Chondrocyte (in vitro differentiated cells): ENCODE results near the gene KIAA0319L. TPM values are rescaled to one million over a fixed set of nuclear protein-coding genes. Genes with fewer than 3 reads are reported as not detected.

ENCODE experiments used
- DNase-seq: peaks from one replicate; pipeline ENCODE4 v3.0.0; 2021; ENCODE audit warnings: mixed read lengths, low spot score
- H3K27ac Mint-ChIP-seq: one replicate; pipeline ENCODE4 v1.8.0; 2021; ENCODE audit warnings: mild to moderate bottlenecking, moderate library complexity, mixed read lengths; ENCODE audit not compliant: unreplicated experiment
- H3K27me3 Mint-ChIP-seq: 2 replicates; pipeline ENCODE4 v1.8.0; 2021; ENCODE audit warnings: low read depth, mixed read lengths
- H3K36me3 Mint-ChIP-seq: 2 replicates; pipeline ENCODE4 v1.8.0; 2021; ENCODE audit warnings: low read depth, mixed read lengths
- H3K4me1 Mint-ChIP-seq: 2 replicates; pipeline ENCODE4 v1.8.0; 2021; ENCODE audit warnings: low read depth, mild to moderate bottlenecking, mixed read lengths
- H3K4me3 Mint-ChIP-seq: one replicate; pipeline ENCODE4 v1.8.0; 2021; ENCODE audit warnings: mild to moderate bottlenecking, moderate library complexity, mixed read lengths; ENCODE audit not compliant: unreplicated experiment
- H3K9me3 Mint-ChIP-seq: 2 replicates; pipeline ENCODE4 v1.8.0; 2021; ENCODE audit warnings: low read depth, mixed read lengths
- total RNA-seq: library from RNA; stranded (reverse); gene quantifications from 3 replicates; pipeline ENCODE4 v1.2.1, GENCODE V29; 2021
- TF ChIP-seq, protein P1 (sequence below): fragments of 200-600 bp; sonication (generic); IDR thresholded peaks from 2 replicates; pipeline ENCODE4 v1.5.0; 2021; ENCODE audit warnings: antibody characterized with exemption, mild to moderate bottlenecking, moderate library complexity

The KIAA0319L gene
- total RNA-seq, 1 donor from 2014 or later = 28.7 TPM

DNA sequence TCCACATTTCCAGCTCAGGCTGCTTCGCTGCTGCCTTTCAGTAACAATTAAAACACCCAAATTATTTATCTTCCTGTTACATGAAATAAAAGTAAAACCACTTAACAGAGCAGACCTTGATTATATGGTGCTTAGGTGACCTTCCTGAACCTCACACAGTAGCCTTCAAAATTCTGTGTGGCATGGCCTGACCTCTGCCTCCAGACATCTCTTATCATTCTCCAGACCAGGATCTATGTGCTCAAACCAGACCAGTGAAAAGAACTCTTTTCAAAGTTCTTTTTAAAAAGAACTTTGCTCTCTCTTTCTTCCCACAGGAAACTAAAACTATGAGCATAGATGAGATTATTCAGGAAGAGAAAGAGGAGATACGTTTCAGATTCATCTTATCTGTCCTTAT is 37.8 kb downstream of the KIAA0319L start:
- TF ChIP-seq, protein P1, sequence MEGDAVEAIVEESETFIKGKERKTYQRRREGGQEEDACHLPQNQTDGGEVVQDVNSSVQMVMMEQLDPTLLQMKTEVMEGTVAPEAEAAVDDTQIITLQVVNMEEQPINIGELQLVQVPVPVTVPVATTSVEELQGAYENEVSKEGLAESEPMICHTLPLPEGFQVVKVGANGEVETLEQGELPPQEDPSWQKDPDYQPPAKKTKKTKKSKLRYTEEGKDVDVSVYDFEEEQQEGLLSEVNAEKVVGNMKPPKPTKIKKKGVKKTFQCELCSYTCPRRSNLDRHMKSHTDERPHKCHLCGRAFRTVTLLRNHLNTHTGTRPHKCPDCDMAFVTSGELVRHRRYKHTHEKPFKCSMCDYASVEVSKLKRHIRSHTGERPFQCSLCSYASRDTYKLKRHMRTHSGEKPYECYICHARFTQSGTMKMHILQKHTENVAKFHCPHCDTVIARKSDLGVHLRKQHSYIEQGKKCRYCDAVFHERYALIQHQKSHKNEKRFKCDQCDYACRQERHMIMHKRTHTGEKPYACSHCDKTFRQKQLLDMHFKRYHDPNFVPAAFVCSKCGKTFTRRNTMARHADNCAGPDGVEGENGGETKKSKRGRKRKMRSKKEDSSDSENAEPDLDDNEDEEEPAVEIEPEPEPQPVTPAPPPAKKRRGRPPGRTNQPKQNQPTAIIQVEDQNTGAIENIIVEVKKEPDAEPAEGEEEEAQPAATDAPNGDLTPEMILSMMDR = no peak
- Mint-ChIP-seq H3K4me3 (no peak overlapping the region), H3K27ac (no peak overlapping the region), H3K27me3 (no peaks in the 10 kb centered on the region), H3K4me1 (no peaks in the 10 kb centered on the region), H3K36me3 (peaks cover 18% of the 10 kb centered on the region), H3K9me3 (peaks cover 30% of the 10 kb centered on the region)
- no peak for DNase-seq

DNA sequence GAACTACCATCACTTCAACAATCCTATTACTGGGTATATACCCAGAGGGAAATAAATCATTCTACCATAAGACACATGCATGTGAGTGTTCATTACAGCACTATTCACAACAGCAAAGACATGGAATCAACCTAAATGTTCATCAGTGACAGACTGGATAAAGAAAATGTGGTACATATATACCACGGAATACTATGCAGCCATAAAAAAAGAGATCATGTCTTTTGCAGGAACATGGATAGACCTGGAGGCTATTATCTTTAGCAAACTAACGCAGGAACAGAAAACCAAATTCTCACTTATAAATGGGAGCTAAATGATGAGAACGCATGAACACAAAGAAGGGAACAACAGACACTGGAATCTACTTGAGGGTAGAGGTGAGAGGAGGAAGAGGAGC is 39.0 kb downstream of the KIAA0319L start:
- Mint-ChIP-seq H3K4me3 (no peak overlapping the region), H3K4me1 (no peaks in the 10 kb centered on the region), H3K27ac (no peak overlapping the region), H3K9me3 (peaks cover 32% of the 10 kb centered on the region), H3K36me3 (peaks cover 16% of the 10 kb centered on the region), H3K27me3 (no peaks in the 10 kb centered on the region)
- DNase-seq = no peak
- TF ChIP-seq, protein P1 = no peak

DNA sequence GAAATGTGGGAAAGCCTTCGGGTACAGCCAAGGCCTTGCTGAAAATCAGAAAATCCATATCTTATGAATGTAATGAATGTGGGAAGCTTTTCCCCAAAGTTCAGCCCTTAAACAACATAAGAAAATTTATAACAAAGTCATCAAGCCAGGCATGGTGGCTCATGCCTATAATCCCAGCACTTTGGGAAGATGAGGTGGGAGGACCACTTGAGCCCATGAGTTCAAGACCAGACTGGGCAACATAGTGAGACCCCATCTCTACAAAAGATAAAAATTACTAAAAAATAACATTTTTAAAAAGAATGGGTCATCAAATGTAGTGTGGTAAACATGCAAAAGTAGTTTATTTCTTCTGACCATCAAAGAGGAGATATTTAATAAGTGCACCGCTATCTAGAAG is 45.9 kb downstream of the KIAA0319L start:
- Mint-ChIP-seq H3K4me3 (no peak overlapping the region), H3K4me1 (peaks cover 10% of the 10 kb centered on the region), H3K27me3 (no peaks in the 10 kb centered on the region), H3K27ac (no peak overlapping the region), H3K36me3 (peaks cover 11% of the 10 kb centered on the region), H3K9me3 (peaks cover 17% of the 10 kb centered on the region)
- no peak for DNase-seq
- TF ChIP-seq, protein P1 = no peak

DNA sequence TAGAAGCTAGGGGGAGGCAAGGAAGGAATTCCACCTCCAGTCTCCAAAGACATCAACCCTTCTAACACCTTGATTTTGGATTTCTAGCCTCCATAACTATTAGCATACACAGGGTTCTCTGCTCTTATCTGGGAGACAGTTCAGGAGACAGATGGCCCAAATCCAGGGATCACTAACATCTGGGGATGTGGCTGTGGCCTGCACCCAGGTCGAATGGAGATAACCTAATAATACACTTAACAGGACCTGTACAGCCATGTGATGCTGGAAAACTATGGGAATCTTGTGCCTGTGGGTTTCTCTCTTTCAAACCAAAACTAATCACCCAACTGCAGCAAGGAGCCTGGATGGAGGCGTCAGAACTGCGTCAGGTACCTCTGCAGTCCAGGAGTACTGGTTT is 47.6 kb downstream of the KIAA0319L start:
- Mint-ChIP-seq H3K4me3 (no peak overlapping the region), H3K27me3 (no peaks in the 10 kb centered on the region), H3K27ac (no peak overlapping the region), H3K36me3 (peaks cover 6% of the 10 kb centered on the region), H3K4me1 (peaks cover 17% of the 10 kb centered on the region), H3K9me3 (peaks cover 3% of the 10 kb centered on the region)
- no peak for DNase-seq
- TF ChIP-seq, protein P1 = no peak

DNA sequence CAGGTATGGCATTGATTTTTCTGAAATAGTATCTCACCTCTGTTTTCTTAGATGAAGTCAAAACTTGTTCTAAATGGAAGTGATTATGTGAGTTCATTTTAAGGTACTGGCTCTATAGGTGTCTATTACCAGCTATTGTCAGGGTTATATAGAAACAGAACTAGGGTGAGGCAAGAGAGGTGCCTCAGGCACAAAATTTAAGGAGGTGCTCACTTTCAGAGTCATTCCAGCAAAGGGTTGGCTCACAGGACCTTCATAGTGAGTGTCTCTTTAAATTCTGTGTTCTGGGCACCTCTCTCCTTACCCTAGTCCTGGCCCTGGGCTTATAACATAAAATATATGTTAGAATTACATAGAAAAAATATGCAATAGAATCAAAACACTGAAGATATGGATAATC is 49.3 kb downstream of the KIAA0319L start:
- Mint-ChIP-seq H3K9me3 (no peaks in the 10 kb centered on the region), H3K36me3 (peaks cover 8% of the 10 kb centered on the region), H3K27me3 (no peaks in the 10 kb centered on the region), H3K27ac (no peak overlapping the region), H3K4me1 (peaks cover 17% of the 10 kb centered on the region), H3K4me3 (no peak overlapping the region)
- DNase-seq = no peak
- TF ChIP-seq, protein P1 = no peak
